GM18873 (cell line): ENCODE measurements around the gene DACT1.
A peak's percentile ranks its signal among the peaks of the same experiment; 100 is the strongest.

Source experiments
- ATAC-seq: cut with Tn5 transposase; IDR thresholded peaks from one replicate; pipeline ENCODE4 v1.9.1; 2021; ENCODE audit warnings: mild to moderate bottlenecking, moderate library complexity, moderate number of reproducible peaks; ENCODE audit not compliant: unreplicated experiment, low FRiP score

DACT1 gene

GRCh38 chr14:58634406-58635090 is 3.2 kb upstream of the DACT1 start:
- no peak for ATAC-seq

GRCh38 chr14:58635091-58635830 is 2.5 kb upstream of the DACT1 start:
- no peak for ATAC-seq

- ATAC-seq: no peak
Measured at GRCh38 chr14:58636129-58636528, 1.6 kb upstream of the DACT1 start.

GRCh38 chr14:58637040-58637390 is 747 bp upstream of the DACT1 start:
- no peak for ATAC-seq

- peak; percentile 22 for ATAC-seq
Measured at GRCh38 chr14:58638231-58639197, 752 bp downstream of the DACT1 start.

- no peak for ATAC-seq
Measured at GRCh38 chr14:58639198-58639565, 1.4 kb downstream of the DACT1 start.

GRCh38 chr14:58639842-58640484 is 2.2 kb downstream of the DACT1 start:
- no peak for ATAC-seq

GRCh38 chr14:58640959-58641358 is 3.2 kb downstream of the DACT1 start:
- ATAC-seq: no peak

GRCh38 chr14:58641509-58641908 is 3.7 kb downstream of the DACT1 start:
- no peak for ATAC-seq

GRCh38 chr14:58643366-58643765 is 5.6 kb downstream of the DACT1 start:
- no peak for ATAC-seq

GRCh38 chr14:58645641-58646040 is 7.9 kb downstream of the DACT1 start:
- no peak for ATAC-seq

GRCh38 chr14:58646479-58646878 is 8.7 kb downstream of the DACT1 start:
- no peak for ATAC-seq

- ATAC-seq: no peak
Measured at GRCh38 chr14:58647777-58648176, 10.0 kb downstream of the DACT1 start.

- no peak for ATAC-seq
Measured at GRCh38 chr14:58650857-58651256, 13.1 kb downstream of the DACT1 start.

- ATAC-seq: no peak
Measured at GRCh38 chr14:58656671-58657411, 19.1 kb downstream of the DACT1 start.

- ATAC-seq: no peak
Measured at GRCh38 chr14:58659061-58659460, 21.3 kb downstream of the DACT1 start.

GRCh38 chr14:58659846-58660245 is 22.1 kb downstream of the DACT1 start:
- no peak for ATAC-seq

GRCh38 chr14:58660407-58660806 is 22.6 kb downstream of the DACT1 start:
- no peak for ATAC-seq

- no peak for ATAC-seq
Measured at GRCh38 chr14:58662018-58662417, 24.3 kb downstream of the DACT1 start.

- no peak for ATAC-seq
Measured at GRCh38 chr14:58662759-58663158, 25.0 kb downstream of the DACT1 start.
